Forelimb muscle (tissue), 1 donor: ENCODE data around the gene TM7SF2. TPM values are rescaled to one million over a fixed set of nuclear protein-coding genes. Genes with fewer than 3 reads are reported as not detected.
"Not testable (repeated sequence)": the region's sequence is repeated elsewhere in the genome, so short reads cannot be mapped to it uniquely, and the experiment has no call there.

Experiments
- DNase-seq: peaks from one replicate; pipeline ENCODE4 v3.0.0-alpha.2; 2013; ENCODE audit warnings: low read depth
- polyA plus RNA-seq: library from polyadenylated mRNA; unstranded; fragments of 120-200 nt; gene quantifications from one replicate; pipeline ENCODE4 v1.2.1, GENCODE V29; 2013; ENCODE audit not compliant: insufficient read length

The TM7SF2 gene
- polyA plus RNA-seq, 1 donor = 16.4 TPM

DNA sequence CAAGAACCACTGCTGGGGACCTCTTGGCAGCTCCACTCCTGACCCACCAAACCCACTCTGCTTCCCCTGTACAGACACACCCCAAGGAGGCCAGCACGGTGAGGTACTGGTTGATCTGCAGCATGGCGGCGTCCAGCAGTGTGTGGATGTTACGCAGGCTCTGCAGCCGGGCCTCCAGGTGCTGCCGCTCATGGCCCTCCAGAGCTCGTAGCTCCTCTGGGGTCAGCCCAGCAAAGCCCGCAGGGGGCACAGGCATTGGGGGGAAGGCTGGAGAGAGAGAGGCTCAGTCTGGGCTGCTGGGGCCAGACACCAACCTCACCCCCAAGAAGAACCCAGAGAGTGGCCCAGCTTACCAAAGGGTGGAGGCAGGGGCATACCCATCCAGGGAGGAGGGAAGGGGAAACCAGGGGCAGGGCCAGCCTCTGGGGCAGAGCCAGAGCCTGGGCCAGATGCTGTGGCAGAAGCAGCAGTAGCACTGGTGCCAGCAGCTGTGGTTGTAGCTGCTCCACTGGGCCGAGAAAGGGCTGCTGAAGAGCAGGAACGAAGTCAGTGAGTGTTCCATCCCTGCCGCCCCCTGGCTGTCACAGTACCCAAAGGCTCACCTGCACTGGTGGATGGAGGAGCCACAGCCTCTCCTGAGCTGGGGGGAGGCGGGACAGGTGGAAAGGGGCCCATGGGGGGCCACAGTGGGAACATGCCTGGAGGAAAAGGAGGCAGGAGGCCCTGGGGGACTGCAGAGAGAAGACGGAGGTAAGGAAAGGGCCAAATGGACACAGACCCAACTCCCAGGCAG, 18.2 kb downstream of the TM7SF2 start:
- no peak for DNase-seq

DNA sequence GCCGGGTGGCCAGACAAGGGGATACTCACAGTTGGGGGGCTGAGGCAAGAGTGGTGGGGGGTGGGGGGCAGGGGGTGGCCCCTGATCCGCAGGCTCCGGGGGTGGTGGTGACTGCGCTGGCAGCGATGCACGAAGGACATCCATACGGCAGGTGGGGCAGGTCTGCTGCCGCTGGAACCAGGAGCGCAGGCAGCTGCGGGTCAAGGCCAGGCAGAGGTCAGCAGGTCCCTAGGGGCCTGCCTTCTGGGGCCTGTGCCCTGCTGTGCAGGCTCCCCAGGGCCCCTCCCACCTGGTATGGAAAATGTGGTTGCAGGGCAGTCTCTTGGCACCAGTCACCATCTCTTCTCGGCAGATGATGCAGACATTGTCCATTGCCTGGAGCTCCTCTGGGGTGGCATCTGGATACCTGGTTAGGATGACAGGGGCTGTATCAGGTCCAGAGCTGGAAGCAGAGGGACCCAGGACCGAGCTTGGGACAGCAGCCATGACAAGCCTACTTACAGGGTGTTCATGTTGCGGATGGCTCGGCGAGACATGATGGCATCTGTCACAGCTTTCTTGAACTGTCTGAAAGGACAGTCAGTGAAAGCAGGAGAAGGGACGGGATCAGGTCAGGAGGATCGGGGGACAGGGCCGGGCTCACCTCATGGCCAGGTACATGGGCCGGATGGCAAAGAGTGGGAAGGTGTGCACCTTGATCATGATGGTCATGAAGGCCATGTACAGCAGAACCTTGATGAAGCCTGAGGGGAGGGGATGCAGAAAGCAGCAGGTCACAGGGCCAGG, 19.2 kb downstream of the TM7SF2 start:
- DNase-seq = no peak

DNA sequence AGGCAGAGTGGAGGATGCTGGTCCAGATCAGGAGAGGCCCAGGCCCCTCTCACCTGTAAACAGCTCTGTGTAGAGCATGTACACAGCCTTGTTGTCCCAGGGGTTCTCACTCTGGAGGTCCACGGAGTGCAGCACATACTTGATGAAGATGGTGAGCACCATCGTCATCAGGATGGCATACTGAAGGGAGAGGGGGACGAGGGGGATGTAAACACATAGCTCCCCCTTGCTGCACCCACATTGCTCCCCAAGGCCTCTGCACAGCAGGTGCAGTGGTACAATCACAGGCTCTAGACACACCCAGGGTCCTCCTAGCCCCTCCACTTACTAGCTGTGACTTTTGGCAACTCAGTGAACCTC, 19.7 kb downstream of the TM7SF2 start:
- DNase-seq = no peak

DNA sequence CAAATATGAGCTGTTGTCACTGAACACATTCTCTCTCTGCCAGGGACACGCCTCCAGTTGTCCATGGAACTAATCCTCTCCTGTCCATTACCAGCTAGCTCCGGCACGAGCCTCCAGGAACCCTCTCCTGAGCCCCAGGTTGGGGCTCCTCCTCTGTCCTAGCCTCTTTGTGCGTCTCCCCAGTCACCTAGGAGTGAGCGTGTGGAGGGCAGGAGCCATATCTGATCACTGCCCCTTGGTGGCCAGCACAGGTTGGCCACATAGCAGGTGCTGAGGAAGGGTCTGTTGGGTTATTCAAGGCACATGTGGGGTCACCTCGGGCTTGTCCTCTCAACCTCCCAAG, 20.2 kb downstream of the TM7SF2 start:
- no peak for DNase-seq

DNA sequence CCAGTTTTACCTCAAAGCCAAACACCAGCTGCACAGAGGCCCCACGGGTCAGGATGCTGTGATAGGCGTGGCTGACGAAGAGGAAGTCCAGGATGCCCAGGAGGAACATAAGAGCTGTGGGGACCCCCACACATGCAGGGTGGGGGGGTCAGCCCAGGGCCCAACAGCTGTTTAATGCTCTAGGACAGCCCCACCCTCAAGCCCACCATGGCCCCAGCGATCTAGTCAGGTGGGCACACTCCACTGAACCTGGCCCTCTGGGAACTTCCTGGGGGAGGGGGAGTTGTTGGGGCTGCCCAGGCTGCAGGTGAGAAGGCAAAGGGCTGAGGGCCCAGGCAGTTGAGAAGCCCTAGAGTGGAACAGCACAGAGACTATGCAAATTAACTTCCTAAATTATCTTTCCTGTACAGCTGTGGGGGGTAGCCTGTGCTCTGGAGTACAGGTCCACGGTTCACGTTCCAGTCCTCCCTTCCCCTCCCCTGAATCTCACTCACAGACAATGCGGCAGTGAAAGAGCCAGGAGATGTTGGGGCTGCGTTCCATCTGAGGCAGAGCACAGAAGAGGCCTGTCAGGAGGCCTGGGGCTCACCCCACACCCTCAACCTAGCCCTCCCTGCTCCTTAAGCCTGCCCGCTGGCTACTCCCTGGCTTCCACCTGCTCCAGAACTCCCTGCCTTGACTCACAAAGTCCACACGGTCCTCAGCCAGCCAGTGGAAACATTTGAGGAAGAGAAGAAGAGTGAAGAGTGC, 20.7 kb downstream of the TM7SF2 start:
- no peak for DNase-seq

DNA sequence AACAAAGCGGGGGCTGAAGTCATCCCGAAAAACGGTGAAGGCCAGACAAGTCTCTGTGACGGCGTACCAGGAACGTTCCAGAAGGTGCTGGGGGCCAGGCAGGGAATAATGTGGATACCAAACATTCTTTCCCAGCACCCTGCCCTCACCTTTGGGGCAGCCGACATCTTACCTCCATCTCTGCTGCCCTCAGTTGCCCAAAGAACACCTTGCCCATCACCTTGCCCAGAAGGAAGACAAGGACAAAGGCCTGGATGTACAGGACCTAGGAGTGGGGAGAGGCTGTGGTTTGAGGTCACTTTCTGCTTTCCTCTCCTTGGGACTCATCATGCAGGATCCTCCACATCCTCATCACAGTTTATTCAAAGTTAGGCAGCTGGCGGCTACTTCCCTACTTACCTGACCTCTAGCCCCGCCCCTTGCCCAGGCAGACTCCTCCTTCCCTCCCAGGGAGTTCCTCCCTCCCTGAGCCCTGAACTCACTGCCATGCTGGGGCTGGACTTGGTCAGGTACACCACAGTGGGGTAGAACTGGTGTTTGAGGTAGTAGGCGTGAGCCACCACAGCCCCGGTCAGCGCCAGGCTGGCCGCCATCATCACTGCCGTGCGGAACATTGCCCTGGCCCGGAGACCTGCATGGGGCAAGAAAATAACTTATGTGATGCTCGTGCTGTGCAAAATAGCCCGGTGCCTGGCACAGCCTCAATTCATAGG, 21.5 kb downstream of the TM7SF2 start:
- DNase-seq = no peak

DNA sequence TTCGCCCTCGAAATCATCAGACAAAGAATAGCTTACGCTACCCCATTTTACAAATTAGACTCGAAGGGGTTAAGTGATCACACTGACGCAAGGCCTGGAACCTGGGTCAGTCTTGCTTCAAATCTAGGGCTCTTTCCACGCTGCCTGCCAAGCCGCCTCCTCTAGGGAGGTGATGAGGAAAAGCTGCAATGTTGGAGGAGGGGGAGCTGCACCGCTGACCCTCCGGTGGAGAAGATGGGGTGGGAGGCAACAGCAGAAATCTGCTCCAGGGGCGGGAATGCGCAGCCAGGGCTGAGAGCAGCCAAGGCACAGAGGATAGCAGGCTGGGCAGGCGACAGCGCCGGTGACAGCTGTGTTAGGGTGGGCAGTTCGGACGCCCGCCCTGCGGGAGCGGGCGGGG, 22.1 kb downstream of the TM7SF2 start:
- peak; percentile 74 for DNase-seq

DNA sequence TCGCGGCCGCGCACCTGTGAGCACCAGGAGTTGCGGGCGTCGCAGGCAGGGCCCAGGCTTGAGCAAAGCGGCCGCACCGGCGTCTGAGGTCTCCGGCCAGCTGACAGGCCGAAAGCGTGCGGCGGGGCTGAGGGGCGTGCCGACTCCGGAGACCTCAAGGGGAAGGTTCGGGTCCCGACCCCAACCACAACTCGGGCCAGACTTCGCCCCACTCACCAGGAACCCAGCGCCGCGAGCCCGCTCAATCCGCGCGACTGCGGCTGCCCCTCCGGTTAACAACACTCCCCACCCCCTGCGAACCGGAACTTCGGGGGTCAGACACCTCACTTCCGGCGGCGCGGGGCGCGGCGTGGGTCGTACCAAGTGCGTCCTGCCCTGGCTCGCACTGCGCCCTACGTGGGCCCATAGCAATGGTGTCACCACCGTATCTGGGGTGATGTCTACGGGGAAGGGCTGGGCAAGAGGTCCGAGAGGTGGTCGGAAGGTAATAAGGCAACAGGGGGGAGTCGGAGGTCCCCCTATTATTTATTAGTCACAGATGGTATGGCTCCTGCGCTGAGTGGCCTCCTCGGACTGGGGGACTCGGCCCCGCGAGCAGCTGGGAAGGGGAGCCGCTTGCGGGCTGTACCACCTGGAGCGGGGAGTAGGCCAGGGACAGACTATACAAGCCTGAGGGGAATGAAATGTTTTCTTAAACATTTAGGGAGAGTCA, 22.7 kb downstream of the TM7SF2 start, which contains the start of gene SYVN1:
Gene SYVN1 (minus strand): TSS at position 280 of the 712 bp plus-strand sequence. CDS start 918 bp downstream, outside the sequence.
- peak; percentile 73 for DNase-seq

DNA sequence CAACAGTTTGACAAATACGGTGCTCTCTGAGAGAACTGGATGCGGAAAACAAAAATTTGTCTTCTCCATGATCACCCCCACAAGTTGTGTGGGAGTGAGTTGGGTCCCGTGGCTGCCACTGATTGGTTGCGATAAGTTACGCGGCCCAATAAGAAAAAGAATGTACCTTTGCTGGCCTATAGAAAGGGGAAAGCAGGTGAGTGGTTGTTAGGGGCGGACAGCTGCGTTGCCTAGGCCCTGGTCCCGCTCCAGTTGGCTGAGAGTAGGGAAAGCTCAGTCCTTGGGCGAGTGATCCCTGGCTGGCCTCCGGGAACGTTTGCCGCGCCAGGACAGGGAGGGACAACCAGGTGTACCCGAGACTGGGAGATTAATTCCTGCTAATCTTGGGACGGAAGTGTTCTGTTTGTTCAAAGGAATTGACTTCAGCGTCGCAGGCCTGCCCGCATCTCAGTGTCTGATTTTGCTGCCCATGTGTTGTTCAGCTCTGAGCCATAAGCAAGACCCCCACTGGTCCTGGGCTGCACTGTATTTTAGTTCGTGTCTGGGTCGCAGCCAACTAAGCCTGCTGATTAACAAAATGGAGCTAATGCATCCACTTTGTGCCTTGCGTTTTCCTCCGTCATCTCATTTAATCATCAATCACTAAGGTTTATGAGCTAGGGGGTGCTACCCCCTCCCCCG, 23.4 kb downstream of the TM7SF2 start:
- peak; percentile 86 for DNase-seq

DNA sequence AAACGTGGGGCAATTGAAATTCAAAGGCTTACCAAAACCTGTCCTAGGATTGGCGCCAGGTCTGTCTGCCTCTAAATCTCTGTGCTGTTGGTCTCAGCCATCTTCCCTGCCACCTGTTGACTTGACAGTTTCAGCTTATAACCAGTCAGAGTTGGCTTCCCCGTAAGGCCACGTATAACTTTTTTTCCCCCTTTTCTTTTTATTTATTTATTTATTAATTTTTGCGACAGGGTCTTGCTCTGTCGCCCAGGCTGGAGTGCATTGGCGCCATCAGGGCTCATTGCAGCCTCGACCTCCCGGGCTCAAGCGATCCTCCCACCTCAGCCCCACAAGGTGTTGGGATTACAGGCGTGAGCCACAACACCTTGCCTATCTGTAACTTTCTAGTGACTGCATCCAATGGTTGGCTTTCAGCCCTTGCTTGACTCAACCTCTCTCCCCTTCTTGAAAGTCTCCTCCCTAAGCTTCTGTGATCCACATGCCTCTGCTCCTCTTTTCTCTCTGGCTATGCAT, 24.0 kb downstream of the TM7SF2 start:
- no peak for DNase-seq

DNA sequence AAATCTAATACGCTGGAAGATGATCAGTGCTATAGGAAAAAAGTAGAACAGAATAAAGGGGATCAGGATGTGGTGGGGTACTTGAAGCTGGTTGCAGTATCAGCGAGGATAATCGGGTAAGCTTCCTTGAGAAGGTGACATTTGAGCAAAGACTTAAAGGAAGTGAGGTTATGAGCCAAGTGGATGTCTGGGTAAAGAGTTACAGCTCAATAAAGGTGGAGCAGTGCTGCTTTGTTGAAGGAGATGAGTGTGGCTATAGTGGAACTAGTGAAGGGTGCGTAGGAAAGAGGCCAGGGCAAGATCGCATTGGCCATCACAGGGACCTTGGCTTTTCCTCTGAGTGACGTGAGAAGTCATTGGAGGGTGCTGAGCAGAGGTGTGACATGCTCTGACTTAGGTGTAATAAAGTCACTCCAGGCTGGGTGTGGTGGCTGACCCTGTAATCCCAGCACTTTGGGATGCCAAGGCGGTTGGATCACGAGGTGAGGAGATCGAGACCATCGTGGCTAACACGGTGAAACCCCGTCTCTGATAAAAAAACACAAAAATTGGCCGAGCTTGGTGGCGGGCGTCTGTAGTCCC, 24.9 kb downstream of the TM7SF2 start:
- no peak for DNase-seq

DNA sequence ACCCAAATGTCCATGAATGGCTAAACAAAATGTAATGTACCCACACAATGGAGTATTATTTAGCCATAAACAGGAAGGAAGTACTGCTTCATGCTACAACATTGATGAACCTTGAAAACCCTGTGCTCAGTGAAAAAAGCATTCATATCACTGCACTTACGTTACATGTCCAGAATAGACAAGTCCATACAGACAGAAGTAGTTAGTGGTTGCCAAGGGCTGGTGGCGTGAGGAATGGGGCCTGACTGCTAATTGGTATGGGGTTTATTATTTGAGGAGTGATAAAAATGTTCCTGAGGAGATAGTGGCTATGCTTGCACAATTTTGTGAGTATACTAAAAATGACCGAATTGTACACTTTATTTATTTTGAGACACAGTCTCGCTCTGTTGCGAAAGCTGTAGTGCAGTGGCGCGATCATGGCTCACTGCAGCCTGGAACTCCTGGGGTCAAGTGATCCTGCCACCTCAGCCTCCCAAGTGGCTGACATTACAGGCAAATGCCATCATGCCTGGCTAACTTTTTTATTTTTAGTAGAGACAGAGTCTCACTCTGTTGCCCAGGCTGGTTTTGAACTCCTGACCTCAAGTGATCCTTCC, 30.3 kb downstream of the TM7SF2 start:
- no peak for DNase-seq

DNA sequence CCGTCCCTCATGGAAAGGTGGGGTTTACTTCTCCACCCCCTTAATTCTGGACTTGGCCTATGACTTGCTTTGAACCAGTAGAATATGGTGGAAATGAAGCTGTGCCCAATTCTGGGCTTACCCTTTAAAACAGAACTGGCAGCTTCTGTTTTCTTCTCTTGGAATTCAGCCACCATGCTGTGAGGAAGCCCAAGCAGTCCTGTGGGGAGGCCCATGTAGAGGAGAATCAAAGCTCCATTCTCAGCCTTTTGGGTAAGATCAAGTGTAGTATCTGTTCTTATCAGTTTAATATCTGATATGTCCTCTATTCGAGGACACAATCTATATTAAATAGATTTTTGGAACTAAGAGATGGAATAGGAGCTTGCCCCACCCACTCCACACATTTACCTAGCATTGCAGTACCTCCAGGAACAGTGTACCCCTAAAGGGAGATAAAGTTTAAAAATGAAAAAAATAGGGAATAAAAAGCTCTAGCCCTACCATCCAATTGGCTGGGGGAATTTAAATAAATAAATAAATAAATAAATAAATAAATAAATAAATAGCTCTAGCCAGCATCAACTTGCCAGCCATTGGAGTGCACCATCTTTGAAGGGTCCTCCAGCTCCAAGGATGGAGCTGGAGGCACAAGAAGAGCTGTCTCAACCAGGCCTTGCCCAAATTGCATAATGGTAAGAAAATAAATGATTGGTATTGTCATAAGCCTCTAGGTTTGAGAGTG, 35.8 kb downstream of the TM7SF2 start:
- no peak for DNase-seq

DNA sequence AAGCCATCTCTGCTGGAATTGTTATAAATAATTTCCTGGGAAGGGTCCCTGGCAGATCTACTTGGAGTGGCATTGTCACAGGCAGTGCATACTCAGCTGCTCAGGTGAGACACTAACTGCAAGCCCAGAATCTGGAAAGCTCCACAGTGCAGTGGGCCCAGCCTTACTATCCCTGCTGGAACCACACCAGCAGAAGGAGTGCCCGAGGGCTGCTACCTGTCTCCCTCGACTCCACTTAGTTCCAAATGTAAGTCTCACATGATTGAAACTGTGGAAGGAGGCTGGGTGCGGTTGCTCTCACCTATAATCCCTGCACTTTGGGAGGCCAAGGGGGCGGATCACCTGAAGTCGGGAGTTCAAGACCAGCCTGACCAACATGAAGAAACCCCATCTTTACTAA, 37.0 kb downstream of the TM7SF2 start:
- DNase-seq = no peak

DNA sequence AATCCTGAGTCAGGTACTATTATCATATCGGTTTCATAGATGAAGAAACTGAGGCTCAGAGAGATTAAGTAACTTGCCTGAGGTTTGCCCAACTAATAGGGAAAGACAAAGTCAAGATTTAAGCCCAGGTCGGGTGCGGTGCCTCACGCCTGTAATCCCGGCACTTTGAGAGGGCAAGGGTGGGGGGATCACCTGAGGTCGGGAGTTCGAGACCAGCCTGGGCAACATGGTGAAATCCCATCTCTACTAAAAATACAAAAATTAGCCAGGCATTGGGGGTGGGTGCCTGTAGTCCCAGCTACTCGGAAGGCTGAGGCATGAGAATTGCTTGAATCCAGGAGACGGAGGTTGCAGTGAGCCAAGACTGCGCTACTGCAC, 38.4 kb downstream of the TM7SF2 start:
- DNase-seq = not testable (repeated sequence)

DNA sequence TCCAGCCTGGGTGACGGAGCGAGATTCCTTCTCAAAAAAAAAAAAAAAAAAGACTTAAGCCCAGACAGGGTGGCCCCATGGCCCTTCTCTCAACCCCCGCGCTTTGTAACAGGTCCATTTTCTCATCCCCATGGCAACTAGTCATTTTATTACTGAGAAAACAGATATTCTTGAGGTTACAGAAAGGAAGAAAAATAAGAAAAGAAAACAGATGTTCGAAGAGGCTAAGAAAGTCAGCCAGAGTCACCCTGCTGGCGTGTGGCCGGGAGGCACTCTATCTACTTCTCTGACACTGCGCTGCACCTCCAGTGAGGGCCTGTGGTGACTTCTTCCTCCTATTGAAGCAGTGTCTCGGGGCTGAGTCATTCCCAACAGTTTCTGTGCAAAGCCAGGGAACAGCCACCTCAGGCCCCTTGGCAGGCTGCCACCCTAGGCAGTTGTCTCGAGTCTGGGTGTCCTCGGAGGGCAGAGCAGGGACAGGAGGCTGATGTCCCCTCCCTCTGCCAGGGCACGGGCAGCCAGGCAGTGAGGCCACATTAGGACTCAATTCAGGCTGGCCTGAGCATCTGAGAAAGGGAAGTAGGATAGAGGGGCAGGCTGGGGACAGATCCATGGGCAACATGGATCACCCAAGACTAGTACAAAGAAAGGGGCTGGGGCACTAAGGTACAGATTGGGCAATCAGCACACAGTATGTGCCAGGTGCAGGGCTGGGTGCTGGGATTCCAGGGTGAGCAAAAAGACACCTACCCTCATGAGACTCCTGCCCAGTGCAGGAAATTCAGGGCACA, 39.0 kb downstream of the TM7SF2 start:
- DNase-seq = no peak

DNA sequence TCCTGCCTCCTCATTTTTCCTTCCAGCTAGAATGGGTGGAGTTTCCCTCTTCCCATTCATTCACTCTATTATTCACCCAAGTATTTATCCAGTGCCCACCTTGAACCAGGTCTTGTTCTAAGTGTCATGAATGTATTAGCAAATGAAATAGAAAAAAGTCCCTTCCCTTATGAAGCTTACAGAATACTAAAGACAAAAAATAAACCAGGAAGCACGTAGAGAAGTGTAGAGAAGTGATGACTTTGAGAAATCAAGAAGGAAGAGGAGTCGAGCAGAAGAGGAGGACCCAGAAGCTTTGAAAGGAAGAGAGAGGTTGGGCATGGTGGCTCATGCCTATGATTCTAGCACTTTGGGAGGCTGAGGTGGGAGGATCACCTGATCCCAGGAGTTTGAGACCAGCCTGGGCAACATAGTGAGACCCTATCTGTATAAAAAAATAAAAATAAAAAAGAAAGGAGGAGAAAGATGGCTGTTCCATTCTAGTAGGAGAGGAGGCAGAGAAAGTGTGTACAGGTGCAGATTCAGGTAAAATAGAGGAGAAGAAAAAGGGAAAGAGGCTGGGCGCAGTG, 39.7 kb downstream of the TM7SF2 start:
- no peak for DNase-seq

DNA sequence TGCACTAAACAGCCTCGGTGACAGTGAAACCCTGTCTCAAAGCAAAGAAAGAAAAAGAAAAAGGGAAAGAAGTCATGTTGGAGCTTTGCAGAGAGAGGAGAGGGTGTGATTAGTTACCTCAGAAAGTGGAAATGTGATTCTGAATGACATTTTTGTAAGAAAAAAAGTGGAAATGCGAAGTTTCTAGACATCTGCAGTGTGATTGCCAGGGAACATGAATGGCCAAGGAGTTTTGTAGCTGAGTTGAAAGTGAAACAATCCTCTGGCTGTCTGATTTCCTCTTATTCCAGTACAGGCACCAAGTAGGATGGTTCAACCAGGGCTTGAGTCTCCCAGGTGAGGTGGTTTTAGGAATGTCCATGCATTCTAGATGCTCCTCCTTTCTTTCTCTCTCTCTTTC, 40.5 kb downstream of the TM7SF2 start:
- no peak for DNase-seq
